ENCODE data around the gene HLA-DOA.

Gene HLA-DOA

GRCh38 chr6:33008944-33009861 lies at the start of gene HLA-DOA:
Gene HLA-DOA, minus strand, starts transcription at chr6:33009591.
- DNase-seq (ENCODE audit: low read depth): peak; percentile 23

- DNase-seq (ENCODE audit: low read depth): no peak
Measured at GRCh38 chr6:33057222-33058150, 48.1 kb upstream of the HLA-DOA start.

- DNase-seq (ENCODE audit: low read depth): no peak
Measured at GRCh38 chr6:33053230-33053629, 43.8 kb upstream of the HLA-DOA start.

DNA sequence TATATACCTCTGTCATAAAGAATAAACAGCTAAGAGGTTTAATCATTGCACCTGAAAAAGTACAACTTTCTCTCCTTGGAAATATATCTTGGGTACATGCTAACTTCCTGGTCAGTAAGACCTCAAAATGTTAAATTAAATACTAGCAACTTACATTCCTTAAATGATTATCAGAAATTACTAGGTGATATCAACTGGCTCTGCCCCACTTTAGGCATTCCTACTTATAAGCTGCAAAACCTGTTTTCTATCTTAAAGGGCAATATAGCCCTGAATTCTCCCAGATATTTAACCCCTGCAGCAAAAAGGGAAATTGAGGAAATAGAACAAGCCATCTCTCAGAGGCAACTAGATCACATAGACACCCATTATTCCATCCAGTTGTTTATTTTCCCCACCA lies 43.2 kb upstream of the HLA-DOA start:
- no peak for DNase-seq (ENCODE audit: low read depth)

DNA sequence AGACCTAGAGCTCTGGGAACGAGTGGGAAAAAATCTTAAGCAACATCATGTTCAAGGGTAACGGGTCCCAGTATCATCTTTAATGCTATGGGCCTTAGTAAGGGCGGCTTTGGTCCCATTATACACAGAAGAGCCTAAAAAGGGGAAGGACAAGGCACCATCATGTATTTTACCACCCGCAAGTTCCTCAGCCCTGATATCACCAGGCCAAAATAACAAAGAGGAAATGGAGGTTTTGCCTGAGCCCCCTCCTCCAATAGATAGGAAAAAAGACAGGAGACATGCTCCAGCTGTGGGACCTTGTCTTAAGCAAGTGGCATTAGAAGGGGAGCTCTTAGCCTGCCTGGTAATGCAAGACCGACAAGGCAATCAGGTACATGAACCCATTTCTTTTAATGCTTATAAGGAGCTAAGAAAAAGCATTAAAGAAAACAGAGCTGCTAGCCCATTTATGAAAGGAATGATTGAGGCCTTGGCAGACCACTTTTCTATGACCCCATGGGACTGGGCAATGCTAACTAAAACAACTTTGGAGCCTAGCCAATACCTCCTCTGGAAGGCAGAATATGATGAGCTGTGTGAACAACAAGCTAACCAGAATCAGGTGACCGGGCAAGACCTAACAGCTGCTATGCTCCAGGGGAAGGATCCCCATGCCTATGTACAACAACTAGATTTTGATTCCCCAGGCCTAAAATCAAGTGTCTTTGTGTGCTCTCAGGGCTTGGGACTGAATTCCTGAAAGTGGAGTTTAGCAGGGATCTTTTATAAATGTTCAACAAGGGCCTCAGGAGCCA lies 40.8 kb upstream of the HLA-DOA start:
- no peak for DNase-seq (ENCODE audit: low read depth)

GRCh38 chr6:33049323-33050013 lies 40.1 kb upstream of the HLA-DOA start:
- DNase-seq (ENCODE audit: low read depth): no peak

- DNase-seq (ENCODE audit: low read depth): no peak
Measured at GRCh38 chr6:33040157-33040556, 30.8 kb upstream of the HLA-DOA start.

DNA sequence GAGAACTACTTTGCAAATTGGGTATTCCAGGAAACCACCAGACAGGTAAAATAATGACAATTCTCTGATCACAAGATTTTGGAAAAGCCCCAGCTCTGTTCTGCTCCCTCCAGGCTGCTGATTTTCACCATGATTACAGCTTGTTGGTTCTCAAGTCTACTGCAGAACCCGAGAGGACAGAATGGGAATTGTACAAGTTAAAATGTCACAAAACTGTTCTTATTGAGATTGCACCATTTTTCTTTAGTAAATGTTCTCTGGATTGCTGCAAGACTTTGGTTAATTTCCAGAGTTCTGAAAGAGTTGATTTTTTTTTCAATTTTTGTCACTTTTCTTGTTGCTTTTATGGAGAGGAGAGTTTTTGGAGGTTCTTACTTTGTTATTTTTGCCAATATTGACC lies 27.1 kb upstream of the HLA-DOA start:
- DNase-seq (ENCODE audit: low read depth): no peak

DNA sequence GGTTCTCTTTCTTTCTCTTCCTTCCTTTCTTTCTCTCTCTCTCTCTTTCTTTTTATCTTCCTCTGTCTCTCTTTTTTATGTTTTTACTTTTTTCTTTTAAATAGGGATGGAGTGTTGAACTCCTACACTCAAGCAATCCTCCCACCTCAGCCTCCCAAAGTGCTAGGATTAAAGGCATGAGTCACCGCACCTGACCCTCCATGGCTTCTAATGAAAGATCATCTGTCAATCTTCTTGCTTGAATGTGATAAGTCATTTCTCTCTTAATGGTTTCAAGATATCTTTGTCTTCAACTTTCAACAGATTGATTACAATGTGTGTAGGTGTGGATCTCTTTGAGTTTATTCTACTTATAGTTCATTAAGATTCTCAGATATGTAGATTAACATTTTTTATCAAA lies 25.2 kb upstream of the HLA-DOA start:
- no peak for DNase-seq (ENCODE audit: low read depth)

DNA sequence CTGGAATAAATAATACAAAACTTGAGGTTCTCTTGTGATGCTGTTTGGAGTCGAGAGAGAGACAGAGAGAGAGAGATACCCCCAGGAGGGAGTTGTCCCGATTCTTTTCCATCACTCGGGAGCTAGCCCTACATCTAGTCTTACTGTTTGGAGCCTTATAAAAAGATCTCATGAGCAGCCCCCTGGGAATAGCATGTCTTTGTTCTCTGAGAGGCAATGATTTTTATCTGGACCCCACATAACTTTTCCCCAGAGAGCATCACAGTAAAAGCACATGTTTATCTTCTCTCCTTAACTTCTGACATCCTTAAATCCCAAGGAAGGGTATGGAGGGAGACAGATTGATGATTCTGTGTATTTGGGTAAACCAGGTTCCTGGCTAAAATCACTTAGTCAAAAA lies 20.9 kb upstream of the HLA-DOA start:
- no peak for DNase-seq (ENCODE audit: low read depth)

DNA sequence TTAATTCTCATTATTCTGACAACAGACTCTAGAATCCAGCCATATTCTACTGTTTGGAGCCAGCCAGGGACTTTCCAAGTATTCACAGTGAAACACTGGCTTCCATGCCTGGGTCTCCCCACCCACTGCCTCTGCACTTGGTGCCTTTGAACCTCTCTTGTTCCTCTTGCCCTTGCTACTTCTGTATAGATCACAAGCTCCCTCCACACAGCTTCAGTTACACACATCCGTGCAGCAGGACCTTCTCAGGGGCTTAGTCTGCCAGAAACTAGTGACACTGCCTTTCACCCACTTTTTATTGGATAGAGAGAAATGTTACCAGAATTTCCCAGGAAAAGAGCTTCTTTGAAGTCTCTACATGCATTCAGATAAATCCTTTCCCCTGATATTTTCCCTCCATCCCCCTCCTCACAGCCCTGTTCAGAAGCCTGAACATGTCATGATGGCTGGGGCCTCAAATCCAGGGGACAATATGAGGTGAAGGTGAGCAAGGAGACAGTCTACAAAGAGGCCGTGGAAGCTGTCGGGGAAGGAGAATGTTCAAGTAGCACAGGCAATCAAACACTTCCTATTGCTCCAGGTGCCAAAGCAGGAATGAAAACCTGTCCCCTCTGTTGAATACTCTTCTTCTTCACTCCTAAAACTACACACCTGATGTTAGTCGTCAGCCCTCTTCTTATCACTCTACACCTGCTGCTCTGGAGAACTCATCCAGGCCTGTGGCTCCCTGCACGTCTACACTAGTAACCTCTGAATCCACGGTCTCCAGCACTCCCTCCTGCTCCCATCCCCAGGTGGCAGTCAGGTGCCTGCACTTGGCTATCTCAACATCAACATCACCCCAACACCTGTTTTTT lies 20.2 kb upstream of the HLA-DOA start:
- DNase-seq (ENCODE audit: low read depth): no peak

DNA sequence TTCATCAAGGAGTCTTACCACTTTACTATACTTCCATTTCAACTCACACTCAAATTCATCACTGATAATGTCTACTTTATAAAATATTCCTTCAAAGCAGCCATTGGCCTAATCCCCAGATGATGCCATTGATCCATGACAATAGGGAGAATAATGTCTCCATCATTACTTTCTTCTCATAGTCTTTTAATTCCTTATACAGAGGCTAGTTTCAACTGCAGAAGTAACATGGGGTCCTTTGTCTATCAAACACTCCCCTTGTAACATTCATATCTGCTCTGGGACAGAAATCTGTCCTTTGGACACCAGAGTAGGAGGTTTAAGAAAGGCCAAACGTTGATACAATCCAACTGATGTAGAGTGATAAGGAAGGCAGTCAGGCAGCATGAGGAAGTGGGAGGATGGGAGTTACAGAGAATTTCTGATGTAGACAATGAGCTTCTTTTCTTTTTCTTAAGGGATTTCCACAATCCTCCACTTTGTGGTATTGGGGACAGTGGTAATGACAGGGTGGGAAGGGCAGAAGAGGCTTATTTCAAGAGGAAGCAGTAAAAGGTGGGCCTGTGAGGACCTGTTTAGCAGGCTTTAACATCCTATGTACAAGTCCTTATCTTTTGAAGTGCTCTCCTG lies 18.9 kb upstream of the HLA-DOA start:
- DNase-seq (ENCODE audit: low read depth): no peak

DNA sequence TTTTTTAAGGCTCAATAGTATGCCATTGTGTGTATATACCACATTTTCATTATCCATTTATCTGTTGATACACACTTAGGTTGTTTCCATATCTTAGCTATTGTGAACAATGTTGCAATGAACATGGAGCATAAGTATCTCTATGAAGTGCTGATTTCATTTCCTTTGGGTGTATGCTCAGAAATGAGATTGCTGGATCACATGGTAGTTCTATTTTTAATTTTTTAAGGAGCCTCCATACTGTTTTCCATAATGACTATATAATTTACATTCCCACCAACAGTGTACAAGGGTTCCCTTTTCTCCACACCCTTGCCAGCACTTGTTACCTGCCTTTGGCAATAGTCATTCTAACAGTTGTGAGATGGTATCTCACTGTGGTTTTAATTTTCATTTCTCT lies 15.1 kb upstream of the HLA-DOA start:
- no peak for DNase-seq (ENCODE audit: low read depth)

DNA sequence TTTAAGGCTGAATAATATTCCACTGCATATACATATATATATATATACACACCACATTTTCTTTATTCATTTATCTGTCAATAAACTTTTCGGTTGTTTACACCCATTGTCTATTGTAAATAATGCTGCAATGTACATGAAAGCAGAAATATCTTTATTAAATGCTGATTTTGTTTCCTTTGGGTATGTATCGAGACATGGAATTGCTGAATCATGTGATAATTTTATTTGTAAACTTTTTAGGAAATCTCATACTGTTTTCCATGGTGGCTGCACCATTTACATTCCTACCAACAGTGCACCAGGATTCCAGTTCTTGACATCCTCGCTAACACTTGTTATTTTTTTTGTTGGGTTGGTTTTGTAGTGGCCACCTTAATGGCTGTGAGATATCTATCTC lies 14.1 kb upstream of the HLA-DOA start:
- DNase-seq (ENCODE audit: low read depth): no peak

DNA sequence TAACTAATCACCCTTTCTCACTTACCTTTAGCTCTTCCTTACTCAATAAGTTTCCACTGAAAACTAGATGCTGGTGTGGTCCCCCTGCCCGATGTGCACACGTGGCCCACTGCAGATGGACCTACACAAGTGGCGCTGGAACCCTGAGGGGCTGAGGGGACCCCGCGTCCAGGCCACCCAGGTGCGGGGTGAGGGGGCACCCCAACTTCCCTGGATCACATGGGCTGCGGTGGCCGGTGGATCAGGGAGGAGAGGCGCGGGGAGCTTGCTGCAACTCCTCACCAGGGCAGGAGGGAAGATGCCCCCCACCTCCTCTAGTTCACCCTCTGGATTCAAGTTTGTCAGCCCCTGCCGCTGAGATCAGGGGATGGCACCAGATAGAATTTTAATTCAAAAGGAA lies 12.5 kb upstream of the HLA-DOA start:
- no peak for DNase-seq (ENCODE audit: low read depth)

DNA sequence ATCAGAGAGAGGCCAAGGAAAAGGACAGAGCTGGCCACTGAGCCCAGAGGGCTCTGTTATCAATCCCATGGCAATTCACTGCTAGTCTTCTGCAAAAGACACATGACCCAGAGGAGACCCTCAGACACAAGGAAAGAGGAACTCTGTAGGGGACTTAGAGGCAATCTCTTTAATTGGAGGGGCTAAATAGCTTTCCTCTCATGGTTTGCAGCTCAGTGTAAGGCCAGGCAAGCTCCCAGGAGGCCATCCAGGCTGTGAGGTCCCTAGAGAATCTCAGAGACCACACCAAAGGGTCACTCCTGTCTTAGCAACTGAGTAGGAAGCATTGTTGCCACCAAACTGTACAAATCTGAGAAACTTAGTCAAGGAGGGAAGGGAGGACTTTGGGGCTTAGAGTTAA lies 10.0 kb upstream of the HLA-DOA start:
- DNase-seq (ENCODE audit: low read depth): no peak

DNA sequence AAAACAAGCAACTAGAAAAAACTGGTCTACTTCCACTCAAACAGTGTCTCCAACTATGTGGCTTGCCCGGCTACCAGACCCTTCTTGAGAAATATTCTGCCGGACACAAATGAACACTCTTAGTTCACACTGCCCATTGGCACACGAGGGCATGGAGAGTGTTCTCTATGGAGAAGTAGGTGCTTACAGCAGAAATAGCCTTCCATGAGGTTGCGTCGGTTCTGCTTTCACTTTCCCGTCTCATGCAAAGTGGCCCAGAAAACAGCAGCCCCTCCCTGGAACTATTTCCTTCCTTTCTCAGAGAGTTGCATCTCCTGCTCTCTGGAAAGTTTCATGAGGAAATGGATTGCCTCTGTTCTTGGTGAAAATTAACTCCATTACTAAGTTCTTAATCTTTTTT lies 9.5 kb upstream of the HLA-DOA start:
- DNase-seq (ENCODE audit: low read depth): no peak

GRCh38 chr6:33018418-33018817 lies 9.0 kb upstream of the HLA-DOA start:
- no peak for DNase-seq (ENCODE audit: low read depth)

DNA sequence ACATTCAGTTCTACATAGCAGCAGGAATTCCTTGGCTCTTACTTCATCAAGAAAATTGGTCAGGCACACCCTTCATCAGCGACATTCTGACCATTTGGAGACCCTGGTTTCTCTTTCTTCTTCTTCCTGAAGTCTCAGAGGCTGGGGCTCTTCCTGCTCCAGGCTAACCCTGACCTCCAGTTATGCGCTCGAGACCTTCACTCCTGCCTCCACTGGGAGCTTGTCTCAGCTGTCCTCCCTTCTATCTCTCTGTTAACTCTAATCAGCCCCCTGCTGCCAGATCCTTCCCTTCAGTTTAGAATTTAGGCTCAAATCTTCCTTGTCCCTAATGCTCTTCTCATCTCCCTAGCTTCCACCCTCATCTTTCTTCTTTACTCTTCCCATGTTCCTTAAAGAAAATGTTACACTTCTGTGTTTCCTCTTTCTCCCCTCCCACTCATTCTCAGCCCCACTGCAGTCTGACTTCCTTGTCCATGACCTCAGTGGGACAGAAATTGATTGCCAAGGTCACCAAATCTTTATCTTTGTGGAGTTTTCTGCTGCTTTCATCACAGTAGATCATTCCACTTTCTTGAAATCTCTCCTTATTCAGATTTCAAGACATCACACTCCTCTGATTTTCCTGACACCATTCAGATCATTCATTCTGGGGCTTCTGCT lies 8.4 kb upstream of the HLA-DOA start:
- DNase-seq (ENCODE audit: low read depth): no peak

DNA sequence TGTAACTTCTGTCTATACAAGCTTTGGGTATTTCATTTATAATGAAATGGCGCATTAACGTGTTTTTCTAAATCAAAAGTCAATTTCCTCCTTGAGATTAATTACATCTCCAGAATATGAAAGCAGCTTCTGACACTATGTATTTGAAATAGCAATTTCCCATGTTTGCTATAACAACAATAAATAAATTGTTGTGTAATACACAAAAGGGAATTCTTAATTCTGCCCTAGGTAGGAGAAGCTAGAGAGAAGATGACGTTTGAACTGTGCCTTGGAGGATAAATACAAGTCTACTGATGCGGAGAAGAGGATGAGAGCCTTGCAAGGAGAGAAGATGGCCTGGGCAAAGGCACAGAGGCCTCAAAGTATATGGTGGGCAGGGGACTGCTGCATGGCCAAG lies 7.6 kb upstream of the HLA-DOA start:
- no peak for DNase-seq (ENCODE audit: low read depth)
